Measurements from ENCODE around the gene LMAN2L. TPM values are rescaled to one million over a fixed set of nuclear protein-coding genes. Genes with fewer than 3 reads are reported as not detected.

The LMAN2L gene
- total RNA-seq, 1 donor from 2014 or later = 13.0 TPM

- no peak for TF ChIP-seq CTCF (conservative IDR thresholded peaks at IDR 0.05; ENCODE audit: low read depth, low read length)
- no peak for DNase-seq (ENCODE audit: low read depth)
- H3K4me3 ChIP-seq (ENCODE audit: low read depth, low read length) = no peak overlapping the region
Observed at GRCh38 chr2:96715658-96716057, 24.2 kb downstream of the LMAN2L start.

GRCh38 chr2:96710985-96711384 lies 28.9 kb downstream of the LMAN2L start:
- H3K4me3 ChIP-seq (ENCODE audit: low read depth, low read length) = no peak overlapping the region
- DNase-seq (ENCODE audit: low read depth) = no peak
- TF ChIP-seq CTCF (conservative IDR thresholded peaks at IDR 0.05; ENCODE audit: low read depth, low read length) = no peak

- H3K4me3 ChIP-seq (ENCODE audit: low read depth, low read length) = no peak overlapping the region
- no peak for TF ChIP-seq CTCF (conservative IDR thresholded peaks at IDR 0.05; ENCODE audit: low read depth, low read length)
- DNase-seq (ENCODE audit: low read depth) = no peak
Observed at GRCh38 chr2:96703021-96703751, 36.7 kb downstream of the LMAN2L start.

- DNase-seq (ENCODE audit: low read depth) = no peak
- H3K4me3 ChIP-seq (ENCODE audit: low read depth, low read length) = no peak overlapping the region
- TF ChIP-seq CTCF (conservative IDR thresholded peaks at IDR 0.05; ENCODE audit: low read depth, low read length) = no peak
Observed at GRCh38 chr2:96702098-96702785, 37.6 kb downstream of the LMAN2L start.

- TF ChIP-seq CTCF (conservative IDR thresholded peaks at IDR 0.05; ENCODE audit: low read depth, low read length) = no peak
- H3K4me3 ChIP-seq (ENCODE audit: low read depth, low read length) = no peak overlapping the region
- DNase-seq (ENCODE audit: low read depth) = no peak
Observed at GRCh38 chr2:96701636-96702035, 38.2 kb downstream of the LMAN2L start.

- H3K4me3 ChIP-seq (ENCODE audit: low read depth, low read length) = no peak overlapping the region
- no peak for TF ChIP-seq CTCF (conservative IDR thresholded peaks at IDR 0.05; ENCODE audit: low read depth, low read length)
- no peak for DNase-seq (ENCODE audit: low read depth)
Observed at GRCh38 chr2:96700086-96700485, 39.8 kb downstream of the LMAN2L start.
